ENCODE data around the gene GRHL1. TPM values are rescaled to one million over a fixed set of nuclear protein-coding genes. Genes with fewer than 3 reads are reported as not detected.

The GRHL1 gene
- total RNA-seq, 4 donors from 2014 or later = 0.29 to 1.0 (median 0.75) TPM

DNA sequence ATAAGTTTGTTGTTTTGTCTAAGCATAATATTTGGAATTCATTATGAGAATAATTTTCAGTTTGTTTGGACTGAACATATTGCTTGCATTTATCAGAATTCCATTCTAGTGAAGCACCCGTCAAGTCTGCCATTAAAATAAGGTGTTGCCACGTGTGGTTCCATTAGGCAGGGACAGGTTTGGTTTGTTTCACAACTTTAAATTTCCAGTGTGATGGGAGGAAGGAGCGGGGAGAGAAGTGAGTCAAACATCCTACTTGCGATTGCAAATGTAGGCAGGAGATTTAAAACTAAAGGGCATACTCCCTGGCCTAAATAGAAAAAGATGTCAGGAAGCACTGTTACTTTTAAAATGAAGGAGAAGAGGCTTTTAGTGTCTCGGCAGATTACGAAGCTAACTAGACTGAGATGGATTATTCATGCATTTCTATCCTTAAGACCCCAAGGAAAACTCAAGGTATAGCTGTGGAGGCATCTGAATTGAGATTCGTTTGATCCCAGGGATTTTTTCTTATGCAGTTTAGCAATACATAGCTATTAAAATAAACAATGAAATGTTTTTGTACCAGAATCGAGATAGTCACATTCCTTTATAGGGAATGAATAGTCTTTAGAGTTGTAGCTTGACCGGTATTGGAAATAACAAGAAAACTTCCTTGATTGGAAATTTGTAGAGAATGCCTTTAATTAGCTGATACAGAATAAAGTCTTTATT, 19.8 kb downstream of the GRHL1 start:
- H3K27me3 ChIP-seq = no peaks in the 10 kb centered on the region
- no peak overlapping the region for H3K27ac ChIP-seq
- no peak overlapping the region for H3K4me3 ChIP-seq
- ATAC-seq (no peak), DNase-seq (no peak)
- no peak for TF ChIP-seq POLR2A (IDR thresholded peaks at IDR 0.05)
- TF ChIP-seq, protein P1, sequence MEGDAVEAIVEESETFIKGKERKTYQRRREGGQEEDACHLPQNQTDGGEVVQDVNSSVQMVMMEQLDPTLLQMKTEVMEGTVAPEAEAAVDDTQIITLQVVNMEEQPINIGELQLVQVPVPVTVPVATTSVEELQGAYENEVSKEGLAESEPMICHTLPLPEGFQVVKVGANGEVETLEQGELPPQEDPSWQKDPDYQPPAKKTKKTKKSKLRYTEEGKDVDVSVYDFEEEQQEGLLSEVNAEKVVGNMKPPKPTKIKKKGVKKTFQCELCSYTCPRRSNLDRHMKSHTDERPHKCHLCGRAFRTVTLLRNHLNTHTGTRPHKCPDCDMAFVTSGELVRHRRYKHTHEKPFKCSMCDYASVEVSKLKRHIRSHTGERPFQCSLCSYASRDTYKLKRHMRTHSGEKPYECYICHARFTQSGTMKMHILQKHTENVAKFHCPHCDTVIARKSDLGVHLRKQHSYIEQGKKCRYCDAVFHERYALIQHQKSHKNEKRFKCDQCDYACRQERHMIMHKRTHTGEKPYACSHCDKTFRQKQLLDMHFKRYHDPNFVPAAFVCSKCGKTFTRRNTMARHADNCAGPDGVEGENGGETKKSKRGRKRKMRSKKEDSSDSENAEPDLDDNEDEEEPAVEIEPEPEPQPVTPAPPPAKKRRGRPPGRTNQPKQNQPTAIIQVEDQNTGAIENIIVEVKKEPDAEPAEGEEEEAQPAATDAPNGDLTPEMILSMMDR (IDR thresholded peaks at IDR 0.05 in 4 of 5, conservative IDR thresholded peaks at IDR 0.05 in 1 of 5) = no peak
- intact Hi-C loops (cut with DNase I; ENCODE audit: low total_unique reads) (no loop called here), in situ Hi-C loops (cut with MboI; ENCODE audit: low sequenced_read_pairs in 4 of 4) (no loop called here)
- H3K36me3 ChIP-seq = no peaks in the 10 kb centered on the region
- H3K4me1 ChIP-seq = peaks cover 2 to 4% of the 10 kb centered on the region in 2 donors
- no peaks in the 10 kb centered on the region for H3K9me3 ChIP-seq

DNA sequence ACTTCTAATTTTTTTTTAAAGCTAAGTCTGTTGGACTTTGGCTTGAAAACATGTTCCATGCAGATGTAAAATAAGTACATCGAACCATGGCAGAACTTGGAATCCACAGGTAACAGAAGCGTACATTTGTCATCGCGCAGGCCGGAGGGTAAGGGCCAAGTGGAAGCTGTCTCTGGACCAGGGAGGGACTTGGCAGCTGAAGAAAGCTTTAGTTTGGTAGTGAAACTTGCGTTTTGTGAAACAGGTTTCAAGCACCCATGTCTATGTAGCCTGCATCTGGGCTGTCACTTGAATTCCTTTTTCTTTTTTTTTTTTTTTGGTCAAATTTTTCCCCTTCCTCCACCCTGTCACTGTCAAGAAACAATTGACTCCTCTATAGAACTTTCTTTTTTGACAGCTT, 20.4 kb downstream of the GRHL1 start:
- Histone ChIP-seq H3K27ac (no peak overlapping the region), H3K36me3 (no peaks in the 10 kb centered on the region), H3K4me1 (peaks cover 6 to 7% of the 10 kb centered on the region in 2 donors), H3K9me3 (no peaks in the 10 kb centered on the region), H3K27me3 (no peaks in the 10 kb centered on the region), H3K4me3 (no peak overlapping the region)
- in situ Hi-C loops (cut with MboI; ENCODE audit: low sequenced_read_pairs in 4 of 4) = no loop called here
- ATAC-seq (no peak), DNase-seq (no peak)
- intact Hi-C loops (cut with DNase I; ENCODE audit: low total_unique reads) = no loop called here
- TF ChIP-seq POLR2A (IDR thresholded peaks at IDR 0.05) = no peak
- TF ChIP-seq, protein P1 (IDR thresholded peaks at IDR 0.05 in 4 of 5, conservative IDR thresholded peaks at IDR 0.05 in 1 of 5) = no peak

DNA sequence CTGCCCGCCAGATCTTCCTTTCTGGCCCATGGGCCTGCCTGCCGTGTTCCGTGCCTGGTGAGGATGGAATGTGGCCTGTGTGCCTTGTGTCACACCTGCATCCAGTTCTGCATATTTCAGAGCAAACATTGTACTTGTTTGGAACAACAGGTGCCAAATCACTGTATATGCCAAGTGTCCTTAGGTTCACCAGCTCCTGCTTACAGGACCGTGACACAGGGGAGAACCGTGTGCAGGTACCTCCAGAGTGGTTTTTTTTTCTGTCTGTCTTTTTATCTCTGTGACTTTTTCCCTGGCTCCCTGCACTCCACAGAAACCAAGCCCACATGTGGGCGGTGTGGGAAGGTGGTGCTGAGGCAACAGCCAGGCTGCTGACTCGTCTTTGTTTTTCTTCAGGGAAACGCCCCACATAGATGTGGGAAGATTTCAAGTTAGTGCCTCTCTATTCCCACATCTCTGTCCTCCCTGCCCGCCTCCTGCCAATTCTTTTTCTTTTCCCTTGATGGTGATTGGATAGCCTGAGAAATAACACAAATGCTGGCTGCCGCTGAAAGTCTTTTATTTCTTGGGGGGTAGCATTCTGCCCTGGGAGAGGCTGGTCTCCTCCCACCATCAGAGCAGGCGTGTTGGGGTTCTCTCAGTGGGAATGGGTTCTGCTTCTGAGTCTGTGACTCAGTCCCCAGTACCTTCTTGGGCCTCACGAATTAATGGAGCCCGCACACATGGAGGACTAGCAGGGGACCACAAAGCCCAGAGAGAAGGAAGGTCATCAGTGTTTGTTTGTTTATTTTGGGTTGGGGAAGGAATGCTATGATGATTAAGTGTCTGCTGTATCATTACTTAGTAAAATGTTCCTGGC, 21.4 kb downstream of the GRHL1 start:
- no peaks in the 10 kb centered on the region for H3K9me3 ChIP-seq
- peaks cover 6 to 7% of the 10 kb centered on the region in 2 donors for H3K4me1 ChIP-seq
- no peak overlapping the region for H3K4me3 ChIP-seq
- ATAC-seq = no peak
- no peak overlapping the region for H3K27ac ChIP-seq
- H3K27me3 ChIP-seq = no peaks in the 10 kb centered on the region
- no peaks in the 10 kb centered on the region for H3K36me3 ChIP-seq
- in situ Hi-C loops (cut with MboI; ENCODE audit: low sequenced_read_pairs in 4 of 4) = no loop called here
- TF ChIP-seq, protein P1 (IDR thresholded peaks at IDR 0.05 in 4 of 5, conservative IDR thresholded peaks at IDR 0.05 in 1 of 5) = no peak
- TF ChIP-seq POLR2A (IDR thresholded peaks at IDR 0.05) = no peak
- no peak for DNase-seq
- intact Hi-C loops (cut with DNase I; ENCODE audit: low total_unique reads) = no loop called here

DNA sequence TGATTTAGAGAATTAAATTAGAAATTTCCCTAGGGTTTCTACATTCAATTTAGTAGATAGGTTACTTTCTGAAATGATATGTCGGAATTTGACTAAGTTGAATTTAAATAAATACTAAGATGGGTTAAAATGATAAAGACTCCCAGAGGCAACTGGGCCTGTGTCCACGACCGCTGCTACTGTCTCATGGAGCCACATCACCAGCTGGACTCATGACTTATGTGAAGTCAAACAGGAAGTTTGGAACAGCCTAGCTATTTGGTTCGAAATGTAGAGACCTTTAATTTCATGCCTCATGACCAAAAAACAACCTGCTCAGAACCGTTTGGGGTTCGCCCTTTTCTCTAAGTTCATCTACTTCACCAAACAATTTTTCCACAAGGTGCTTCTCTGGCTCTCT, 22.2 kb downstream of the GRHL1 start:
- TF ChIP-seq, protein P1 (IDR thresholded peaks at IDR 0.05 in 4 of 5, conservative IDR thresholded peaks at IDR 0.05 in 1 of 5) = no peak
- no peak for TF ChIP-seq POLR2A (IDR thresholded peaks at IDR 0.05)
- intact Hi-C loops (cut with DNase I; ENCODE audit: low total_unique reads) = no loop called here
- Histone ChIP-seq H3K4me3 (no peak overlapping the region), H3K27ac (no peak overlapping the region), H3K36me3 (no peaks in the 10 kb centered on the region), H3K4me1 (peaks cover 6 to 7% of the 10 kb centered on the region in 2 donors), H3K27me3 (no peaks in the 10 kb centered on the region), H3K9me3 (no peaks in the 10 kb centered on the region)
- in situ Hi-C loops (cut with MboI; ENCODE audit: low sequenced_read_pairs in 4 of 4) = no loop called here
- DNase-seq = no peak
- ATAC-seq = no peak
